HCT116 (cell line): Measurements from ENCODE around the gene SKI. TPM values are rescaled to one million over a fixed set of nuclear protein-coding genes. Genes with fewer than 3 reads are reported as not detected.

Experiments used
- ATAC-seq: fragments of 200-7000 bp; cut with Tn5 transposase; 2 replicates; pipeline ENCODE4 v1.9.1; 2020; ENCODE audit warnings: mild to moderate bottlenecking, moderate library complexity
- BruUV-seq: library from RNA; stranded (reverse); fragments of 400-500 nt; replicated peaks from 2 replicates; lab custom pipeline; 2021; lab: Mats Ljungman, UMichigan
- CTCF ChIA-PET: fragments of 300-600 bp; sonication (Branson Sonifier 250); formaldehyde crosslinking; loops from one replicate; lab custom pipeline; 2021; ENCODE audit warnings: antibody characterized with exemption; lab: Charles Lee
- POLR2A ChIA-PET: fragments of 300-600, 350-600 bp; sonication (Branson Sonifier 250); formaldehyde crosslinking; loops from one replicate; lab custom pipeline; 2021; ENCODE audit warnings: antibody characterized with exemption; lab: Charles Lee
- RAD21 ChIA-PET, 2 experiments: fragments of 300-600 bp; sonication (Branson Sonifier 250); formaldehyde crosslinking; loops; one replicate each; lab custom pipeline; 2023; ENCODE audit warnings: low total read pairs in 2 of 2; ENCODE audit not compliant: uncharacterized antibody in 2 of 2, unreplicated experiment in 2 of 2, low non-redundant PET in 1 of 2; lab: Charles Lee
- DNase-seq: peaks from one replicate; pipeline ENCODE4 v3.0.0-alpha.2; 2010; ENCODE audit warnings: low read depth, low spot score
- H2AFZ ChIP-seq: fragments of 200-600 bp; shearing (Covaris generic), sonication (generic); 2 replicates; pipeline ENCODE4 v1.6.1; 2017; ENCODE audit warnings: low read depth, mixed run types, mixed read lengths, antibody characterized with exemption, low read length; ENCODE audit not compliant: poor library complexity, severe bottlenecking
- H3K27ac ChIP-seq: 2 replicates; pipeline ENCODE4 v1.5.1; 2012; ENCODE audit warnings: low read depth, low read length
- H3K27me3 ChIP-seq: fragments of 200-600 bp; sonication (generic); 2 replicates; pipeline ENCODE4 v1.6.1; 2016; ENCODE audit warnings: mixed run types, low read length, mixed read lengths; ENCODE audit not compliant: insufficient read depth
- H3K36me3 ChIP-seq, 2 experiments: fragments of 200-500 bp in 1 of 2; fragments of 200-600 bp in 1 of 2; sonication (Bioruptor generic) in 1 of 2; sonication (generic) in 1 of 2; 2 replicates each; pipeline versions ENCODE4 v1.5.1 to v1.6.1; 2014 to 2016; ENCODE audit warnings: low read length in 2 of 2, inconsistent platforms in 1 of 2, mixed read lengths in 1 of 2, mixed run types in 1 of 2; ENCODE audit not compliant: insufficient read depth in 2 of 2, control insufficient read depth in 1 of 2
- H3K4me1 ChIP-seq, 2 experiments: fragments of 200-600 bp in 1 of 2; sonication (generic) in 1 of 2; 2 replicates each; pipeline versions ENCODE4 v1.5.1 to v1.6.1; 2012 to 2017; ENCODE audit warnings: low read length in 2 of 2, inconsistent platforms in 1 of 2, mild to moderate bottlenecking in 1 of 2, mixed read lengths in 1 of 2, mixed run types in 1 of 2, moderate library complexity in 1 of 2; ENCODE audit not compliant: insufficient read depth in 2 of 2, control insufficient read depth in 1 of 2
- H3K4me2 ChIP-seq: fragments of 200-600 bp; sonication (generic); 2 replicates; pipeline ENCODE4 v1.6.1; 2017; ENCODE audit warnings: mixed run types, low read length, mixed read lengths
- H3K4me3 ChIP-seq, 2 experiments: fragments of 200-600 bp in 1 of 2; sonication (generic) in 1 of 2; replicated peaks in 1 of 2; 2 replicates each; pipeline ENCODE4 v1.5.1; 2011 to 2016; ENCODE audit warnings: low read length in 2 of 2, control low read depth in 1 of 2, low read depth in 1 of 2, mild to moderate bottlenecking in 1 of 2, mixed read lengths in 1 of 2, mixed run types in 1 of 2
- H3K79me2 ChIP-seq: fragments of 200-600 bp; sonication (generic); 2 replicates; pipeline ENCODE4 v1.6.1; 2017; ENCODE audit warnings: mild to moderate bottlenecking, mixed run types, low read length, moderate library complexity, mixed read lengths; ENCODE audit not compliant: insufficient read depth
- H3K9ac ChIP-seq: fragments of 200-600 bp; sonication (generic); 2 replicates; pipeline ENCODE4 v1.6.1; 2016; ENCODE audit warnings: low read length, mixed read lengths
- H3K9me2 ChIP-seq: fragments of 200-600 bp; sonication (generic), shearing (Covaris generic); 2 replicates; pipeline ENCODE4 v1.6.1; 2017; ENCODE audit warnings: mixed run types, mild to moderate bottlenecking, moderate library complexity; ENCODE audit not compliant: insufficient read depth
- H3K9me3 ChIP-seq, 2 experiments: fragments of 200-500 bp in 1 of 2; fragments of 200-600 bp in 1 of 2; sonication (Bioruptor generic) in 1 of 2; sonication (generic) in 1 of 2; 2 replicates each; pipeline ENCODE4 v1.6.1; 2014 to 2017; ENCODE audit warnings: low read length in 2 of 2, mixed read lengths in 2 of 2, inconsistent platforms in 1 of 2, low read depth in 1 of 2, mild to moderate bottlenecking in 1 of 2, mixed run types in 1 of 2, moderate library complexity in 1 of 2; ENCODE audit not compliant: control insufficient read depth in 1 of 2, insufficient read depth in 1 of 2
- H4K20me1 ChIP-seq: fragments of 200-600 bp; sonication (generic), shearing (Covaris generic); 2 replicates; pipeline ENCODE4 v1.6.1; 2017; ENCODE audit warnings: mixed run types, mild to moderate bottlenecking, moderate library complexity; ENCODE audit not compliant: insufficient read depth
- EGR1 ChIP-seq: IDR thresholded peaks from 2 replicates; pipeline ENCODE4 v1.6.1; 2012; ENCODE audit warnings: low read depth
- ELF1 ChIP-seq: IDR thresholded peaks from 2 replicates; pipeline ENCODE4 v1.6.1; 2012; ENCODE audit warnings: low read depth, borderline replicate concordance
- EZH2 ChIP-seq: fragments of 200-600 bp; sonication (generic); IDR thresholded peaks from 2 replicates; pipeline ENCODE4 v1.6.1; 2017; ENCODE audit warnings: antibody characterized with exemption, mixed run types
- FOSL1 ChIP-seq: IDR thresholded peaks from 2 replicates; pipeline ENCODE4 v1.6.1; 2012; ENCODE audit warnings: low read depth
- JUND ChIP-seq: IDR thresholded peaks from 2 replicates; pipeline ENCODE4 v1.6.1; 2012
- POLR2A ChIP-seq: IDR thresholded peaks from 2 replicates; pipeline ENCODE4 v1.7.0; 2011; ENCODE audit warnings: borderline replicate concordance; ENCODE audit not compliant: insufficient read depth, insufficient read length; ENCODE audit errors: extremely low read depth
- SIN3A ChIP-seq: IDR thresholded peaks from 2 replicates; pipeline ENCODE4 v1.6.1; 2012; ENCODE audit warnings: low read depth
- TCF7L2 ChIP-seq: IDR thresholded peaks from 2 replicates; pipeline ENCODE4 v1.7.0; 2011; ENCODE audit warnings: borderline replicate concordance, inconsistent platforms; ENCODE audit not compliant: insufficient read depth, insufficient read length; ENCODE audit errors: extremely low read depth
- YY1 ChIP-seq: IDR thresholded peaks from 2 replicates; pipeline ENCODE4 v1.6.1; 2011; ENCODE audit warnings: low read length, low read depth, moderate library complexity, mild to moderate bottlenecking; ENCODE audit not compliant: insufficient replicate concordance; ENCODE audit errors: extremely low read depth
- ZFX ChIP-seq: fragments of 450-650 bp; IDR thresholded peaks from 2 replicates; pipeline ENCODE4 v1.6.1; 2017
- intact Hi-C: fragments of 100-400 bp; cut with micrococcal nuclease; formaldehyde crosslinking; loops from 2 replicates; pipeline ENCODE4 v1.10.0; 2022
- total RNA-seq: library from RNA; stranded (reverse); gene quantifications from one replicate; pipeline ENCODE4 v1.2.1, GENCODE V29; 2021; ENCODE audit not compliant: unreplicated experiment
- TF ChIP-seq, protein P1 (sequence below), 3 experiments: fragments of 200-600 bp in 1 of 3; sonication (generic) in 1 of 3; IDR thresholded peaks in 2 of 3; conservative IDR thresholded peaks in 1 of 3; 2 replicates each; pipeline ENCODE4 v1.5.1; 2012 to 2017; ENCODE audit warnings: low read depth in 2 of 3, low read length in 2 of 3, antibody characterized with exemption in 1 of 3, borderline replicate concordance in 1 of 3, control low read depth in 1 of 3, mild to moderate bottlenecking in 1 of 3, mixed read lengths in 1 of 3, mixed run types in 1 of 3, moderate library complexity in 1 of 3; ENCODE audit not compliant: insufficient read depth in 1 of 3
- TF ChIP-seq, protein P2 (sequence below): IDR thresholded peaks from 2 replicates; pipeline ENCODE4 v1.6.1; 2011; ENCODE audit warnings: mild to moderate bottlenecking, low read length, moderate library complexity; ENCODE audit not compliant: insufficient replicate concordance; ENCODE audit errors: extremely low read depth
- TF ChIP-seq, protein P3 (sequence below): IDR thresholded peaks from 2 replicates; pipeline ENCODE4 v1.6.1; 2012; ENCODE audit warnings: low read depth

Gene SKI
- total RNA-seq, 1 experiment from 2014 or later, result 56.2 TPM

GRCh38 chr1:2351723-2352122 lies 123.6 kb downstream of the SKI start:
- no peak for DNase-seq
- Histone ChIP-seq H3K9me2 (no peaks in the 10 kb centered on the region), H3K4me2 (no peak overlapping the region), H3K9me3 (no peaks in the 10 kb centered on the region), H3K4me3 (no peak overlapping the region), H3K27me3 (no peaks in the 10 kb centered on the region), H4K20me1 (no peaks in the 10 kb centered on the region), H2AFZ (no peak overlapping the region), H3K79me2 (no peaks in the 10 kb centered on the region), H3K36me3 (no peaks in the 10 kb centered on the region), H3K4me1 (no peaks in the 10 kb centered on the region), H3K9ac (no peak overlapping the region)
- RAD21 ChIA-PET, result no interaction called here
- intact Hi-C loops, result no loop called here
- no TSS peak for BruUV-seq
- CTCF ChIA-PET, result no interaction called here
- POLR2A ChIA-PET, result no interaction called here
- no peak for ATAC-seq
- TF ChIP-seq TCF7L2 (no peak), FOSL1 (no peak), JUND (no peak), ZFX (no peak), YY1 (no peak), ELF1 (no peak), EGR1 (no peak), EZH2 (no peak), SIN3A (no peak), POLR2A (no peak)
- TF ChIP-seq, protein P1, sequence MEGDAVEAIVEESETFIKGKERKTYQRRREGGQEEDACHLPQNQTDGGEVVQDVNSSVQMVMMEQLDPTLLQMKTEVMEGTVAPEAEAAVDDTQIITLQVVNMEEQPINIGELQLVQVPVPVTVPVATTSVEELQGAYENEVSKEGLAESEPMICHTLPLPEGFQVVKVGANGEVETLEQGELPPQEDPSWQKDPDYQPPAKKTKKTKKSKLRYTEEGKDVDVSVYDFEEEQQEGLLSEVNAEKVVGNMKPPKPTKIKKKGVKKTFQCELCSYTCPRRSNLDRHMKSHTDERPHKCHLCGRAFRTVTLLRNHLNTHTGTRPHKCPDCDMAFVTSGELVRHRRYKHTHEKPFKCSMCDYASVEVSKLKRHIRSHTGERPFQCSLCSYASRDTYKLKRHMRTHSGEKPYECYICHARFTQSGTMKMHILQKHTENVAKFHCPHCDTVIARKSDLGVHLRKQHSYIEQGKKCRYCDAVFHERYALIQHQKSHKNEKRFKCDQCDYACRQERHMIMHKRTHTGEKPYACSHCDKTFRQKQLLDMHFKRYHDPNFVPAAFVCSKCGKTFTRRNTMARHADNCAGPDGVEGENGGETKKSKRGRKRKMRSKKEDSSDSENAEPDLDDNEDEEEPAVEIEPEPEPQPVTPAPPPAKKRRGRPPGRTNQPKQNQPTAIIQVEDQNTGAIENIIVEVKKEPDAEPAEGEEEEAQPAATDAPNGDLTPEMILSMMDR (IDR thresholded peaks at IDR 0.05 in 2 of 3, conservative IDR thresholded peaks at IDR 0.05 in 1 of 3; ENCODE audit: borderline replicate concordance in 1 of 3, insufficient read depth in 1 of 3, low read depth in 2 of 3, low read length in 2 of 3), result no peak
- TF ChIP-seq, protein P2, sequence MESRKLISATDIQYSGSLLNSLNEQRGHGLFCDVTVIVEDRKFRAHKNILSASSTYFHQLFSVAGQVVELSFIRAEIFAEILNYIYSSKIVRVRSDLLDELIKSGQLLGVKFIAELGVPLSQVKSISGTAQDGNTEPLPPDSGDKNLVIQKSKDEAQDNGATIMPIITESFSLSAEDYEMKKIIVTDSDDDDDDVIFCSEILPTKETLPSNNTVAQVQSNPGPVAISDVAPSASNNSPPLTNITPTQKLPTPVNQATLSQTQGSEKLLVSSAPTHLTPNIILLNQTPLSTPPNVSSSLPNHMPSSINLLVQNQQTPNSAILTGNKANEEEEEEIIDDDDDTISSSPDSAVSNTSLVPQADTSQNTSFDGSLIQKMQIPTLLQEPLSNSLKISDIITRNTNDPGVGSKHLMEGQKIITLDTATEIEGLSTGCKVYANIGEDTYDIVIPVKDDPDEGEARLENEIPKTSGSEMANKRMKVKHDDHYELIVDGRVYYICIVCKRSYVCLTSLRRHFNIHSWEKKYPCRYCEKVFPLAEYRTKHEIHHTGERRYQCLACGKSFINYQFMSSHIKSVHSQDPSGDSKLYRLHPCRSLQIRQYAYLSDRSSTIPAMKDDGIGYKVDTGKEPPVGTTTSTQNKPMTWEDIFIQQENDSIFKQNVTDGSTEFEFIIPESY, result no peak
- TF ChIP-seq, protein P3, sequence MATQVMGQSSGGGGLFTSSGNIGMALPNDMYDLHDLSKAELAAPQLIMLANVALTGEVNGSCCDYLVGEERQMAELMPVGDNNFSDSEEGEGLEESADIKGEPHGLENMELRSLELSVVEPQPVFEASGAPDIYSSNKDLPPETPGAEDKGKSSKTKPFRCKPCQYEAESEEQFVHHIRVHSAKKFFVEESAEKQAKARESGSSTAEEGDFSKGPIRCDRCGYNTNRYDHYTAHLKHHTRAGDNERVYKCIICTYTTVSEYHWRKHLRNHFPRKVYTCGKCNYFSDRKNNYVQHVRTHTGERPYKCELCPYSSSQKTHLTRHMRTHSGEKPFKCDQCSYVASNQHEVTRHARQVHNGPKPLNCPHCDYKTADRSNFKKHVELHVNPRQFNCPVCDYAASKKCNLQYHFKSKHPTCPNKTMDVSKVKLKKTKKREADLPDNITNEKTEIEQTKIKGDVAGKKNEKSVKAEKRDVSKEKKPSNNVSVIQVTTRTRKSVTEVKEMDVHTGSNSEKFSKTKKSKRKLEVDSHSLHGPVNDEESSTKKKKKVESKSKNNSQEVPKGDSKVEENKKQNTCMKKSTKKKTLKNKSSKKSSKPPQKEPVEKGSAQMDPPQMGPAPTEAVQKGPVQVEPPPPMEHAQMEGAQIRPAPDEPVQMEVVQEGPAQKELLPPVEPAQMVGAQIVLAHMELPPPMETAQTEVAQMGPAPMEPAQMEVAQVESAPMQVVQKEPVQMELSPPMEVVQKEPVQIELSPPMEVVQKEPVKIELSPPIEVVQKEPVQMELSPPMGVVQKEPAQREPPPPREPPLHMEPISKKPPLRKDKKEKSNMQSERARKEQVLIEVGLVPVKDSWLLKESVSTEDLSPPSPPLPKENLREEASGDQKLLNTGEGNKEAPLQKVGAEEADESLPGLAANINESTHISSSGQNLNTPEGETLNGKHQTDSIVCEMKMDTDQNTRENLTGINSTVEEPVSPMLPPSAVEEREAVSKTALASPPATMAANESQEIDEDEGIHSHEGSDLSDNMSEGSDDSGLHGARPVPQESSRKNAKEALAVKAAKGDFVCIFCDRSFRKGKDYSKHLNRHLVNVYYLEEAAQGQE, result no peak
- TF ChIP-seq, all 23 proteins: peak for 0
- H3K27ac ChIP-seq, result no peak overlapping the region
